K562 (cell line): Measurements from ENCODE around the gene ARID3C.

ENCODE experiments used
- HCFC1 ChIP-seq: IDR thresholded peaks from 2 replicates; pipeline ENCODE4 v1.6.1; 2012; ENCODE audit warnings: low read depth, low read length, improper control_type of control experiment
- STAG1 ChIP-seq: sonication (generic); formaldehyde crosslinking; IDR thresholded peaks from 2 replicates; pipeline ENCODE4 v1.5.0; 2020; ENCODE audit warnings: missing genetic modification reagents, borderline replicate concordance
- TF ChIP-seq, protein P1 (sequence below), 3 experiments: IDR thresholded peaks in 2 of 3; conservative IDR thresholded peaks in 1 of 3; 2 replicates each; pipeline ENCODE4 v1.5.1; 2011 to 2012; ENCODE audit warnings: low read length in 3 of 3, mild to moderate bottlenecking in 3 of 3, control low read depth in 2 of 3, improper control_type of control experiment in 1 of 3, inconsistent platforms in 1 of 3, low read depth in 1 of 3, mixed read lengths in 1 of 3, moderate library complexity in 1 of 3; ENCODE audit not compliant: insufficient read depth in 2 of 3
- TF ChIP-seq, protein P2 (sequence below): fragments of 450-650 bp; IDR thresholded peaks from 2 replicates; pipeline ENCODE4 v1.6.1; 2014; ENCODE audit warnings: low read depth, mild to moderate bottlenecking, moderate library complexity, borderline replicate concordance

DNA sequence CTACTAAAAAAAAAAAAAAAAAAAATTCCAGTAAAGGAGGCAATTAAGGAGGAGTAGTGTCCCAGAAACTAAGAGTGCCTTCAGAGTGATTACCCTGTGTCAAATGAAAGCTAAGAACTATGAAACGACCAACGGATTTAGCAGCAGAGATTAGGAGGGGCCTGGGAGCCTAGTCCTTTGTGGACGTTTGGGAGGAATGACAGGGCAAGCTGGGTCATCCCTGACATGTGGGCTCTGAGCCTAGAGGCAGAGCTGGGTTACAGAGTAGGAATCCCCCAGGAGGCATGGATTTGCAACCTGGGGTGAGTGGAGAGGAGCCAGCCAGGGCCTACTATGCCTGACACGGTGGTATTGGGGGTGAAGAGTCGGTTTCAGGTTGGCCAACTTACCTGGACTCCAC lies 4.3 kb upstream of the ARID3C start:
- no peak for TF ChIP-seq STAG1 (CRISPR knock-in tag)
- TF ChIP-seq, protein P1, sequence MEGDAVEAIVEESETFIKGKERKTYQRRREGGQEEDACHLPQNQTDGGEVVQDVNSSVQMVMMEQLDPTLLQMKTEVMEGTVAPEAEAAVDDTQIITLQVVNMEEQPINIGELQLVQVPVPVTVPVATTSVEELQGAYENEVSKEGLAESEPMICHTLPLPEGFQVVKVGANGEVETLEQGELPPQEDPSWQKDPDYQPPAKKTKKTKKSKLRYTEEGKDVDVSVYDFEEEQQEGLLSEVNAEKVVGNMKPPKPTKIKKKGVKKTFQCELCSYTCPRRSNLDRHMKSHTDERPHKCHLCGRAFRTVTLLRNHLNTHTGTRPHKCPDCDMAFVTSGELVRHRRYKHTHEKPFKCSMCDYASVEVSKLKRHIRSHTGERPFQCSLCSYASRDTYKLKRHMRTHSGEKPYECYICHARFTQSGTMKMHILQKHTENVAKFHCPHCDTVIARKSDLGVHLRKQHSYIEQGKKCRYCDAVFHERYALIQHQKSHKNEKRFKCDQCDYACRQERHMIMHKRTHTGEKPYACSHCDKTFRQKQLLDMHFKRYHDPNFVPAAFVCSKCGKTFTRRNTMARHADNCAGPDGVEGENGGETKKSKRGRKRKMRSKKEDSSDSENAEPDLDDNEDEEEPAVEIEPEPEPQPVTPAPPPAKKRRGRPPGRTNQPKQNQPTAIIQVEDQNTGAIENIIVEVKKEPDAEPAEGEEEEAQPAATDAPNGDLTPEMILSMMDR (IDR thresholded peaks at IDR 0.05 in 2 of 3, conservative IDR thresholded peaks at IDR 0.05 in 1 of 3; ENCODE audit: insufficient read depth in 2 of 3, low read depth in 1 of 3, low read length in 3 of 3) = no peak
- TF ChIP-seq HCFC1 = no peak
- TF ChIP-seq, protein P2, sequence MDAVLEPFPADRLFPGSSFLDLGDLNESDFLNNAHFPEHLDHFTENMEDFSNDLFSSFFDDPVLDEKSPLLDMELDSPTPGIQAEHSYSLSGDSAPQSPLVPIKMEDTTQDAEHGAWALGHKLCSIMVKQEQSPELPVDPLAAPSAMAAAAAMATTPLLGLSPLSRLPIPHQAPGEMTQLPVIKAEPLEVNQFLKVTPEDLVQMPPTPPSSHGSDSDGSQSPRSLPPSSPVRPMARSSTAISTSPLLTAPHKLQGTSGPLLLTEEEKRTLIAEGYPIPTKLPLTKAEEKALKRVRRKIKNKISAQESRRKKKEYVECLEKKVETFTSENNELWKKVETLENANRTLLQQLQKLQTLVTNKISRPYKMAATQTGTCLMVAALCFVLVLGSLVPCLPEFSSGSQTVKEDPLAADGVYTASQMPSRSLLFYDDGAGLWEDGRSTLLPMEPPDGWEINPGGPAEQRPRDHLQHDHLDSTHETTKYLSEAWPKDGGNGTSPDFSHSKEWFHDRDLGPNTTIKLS = no peak
